ENCODE results near the gene GUCA2A.

DNA sequence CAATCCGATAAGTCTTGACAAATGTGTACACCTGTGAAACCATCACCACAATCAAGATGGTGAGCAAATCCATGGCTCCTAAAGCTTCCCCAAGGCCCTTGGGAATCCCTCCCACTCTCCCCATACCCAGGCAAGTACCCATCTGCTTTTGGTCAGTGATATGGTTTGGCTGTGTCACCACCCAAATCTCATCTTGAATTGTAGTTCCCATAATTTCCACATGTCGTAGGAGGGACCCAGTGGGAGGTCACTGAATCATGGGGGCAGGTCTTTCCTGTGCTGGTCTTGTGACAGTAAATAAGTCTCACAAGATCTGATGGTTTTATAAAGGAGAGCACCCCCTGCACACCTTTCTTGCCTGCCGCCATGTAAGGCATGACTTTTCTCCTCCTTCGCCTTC is 26.0 kb downstream of the GUCA2A start:
- TF ChIP-seq, protein P1, sequence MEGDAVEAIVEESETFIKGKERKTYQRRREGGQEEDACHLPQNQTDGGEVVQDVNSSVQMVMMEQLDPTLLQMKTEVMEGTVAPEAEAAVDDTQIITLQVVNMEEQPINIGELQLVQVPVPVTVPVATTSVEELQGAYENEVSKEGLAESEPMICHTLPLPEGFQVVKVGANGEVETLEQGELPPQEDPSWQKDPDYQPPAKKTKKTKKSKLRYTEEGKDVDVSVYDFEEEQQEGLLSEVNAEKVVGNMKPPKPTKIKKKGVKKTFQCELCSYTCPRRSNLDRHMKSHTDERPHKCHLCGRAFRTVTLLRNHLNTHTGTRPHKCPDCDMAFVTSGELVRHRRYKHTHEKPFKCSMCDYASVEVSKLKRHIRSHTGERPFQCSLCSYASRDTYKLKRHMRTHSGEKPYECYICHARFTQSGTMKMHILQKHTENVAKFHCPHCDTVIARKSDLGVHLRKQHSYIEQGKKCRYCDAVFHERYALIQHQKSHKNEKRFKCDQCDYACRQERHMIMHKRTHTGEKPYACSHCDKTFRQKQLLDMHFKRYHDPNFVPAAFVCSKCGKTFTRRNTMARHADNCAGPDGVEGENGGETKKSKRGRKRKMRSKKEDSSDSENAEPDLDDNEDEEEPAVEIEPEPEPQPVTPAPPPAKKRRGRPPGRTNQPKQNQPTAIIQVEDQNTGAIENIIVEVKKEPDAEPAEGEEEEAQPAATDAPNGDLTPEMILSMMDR (conservative IDR thresholded peaks at IDR 0.05): no peak
- no peak for TF ChIP-seq EZH2 (IDR thresholded peaks at IDR 0.05; ENCODE audit: low read depth)

Measured in PC-9 (cell line).